DMS114 treated with DMSO at 0.1 percent for 48 hours (cell line): ENCODE measurements around the gene SEMA3B.

ENCODE experiments used
- DNase-seq: peaks from one replicate; lab custom pipeline; 2025; ENCODE audit not compliant: unreplicated experiment; lab: John Stamatoyannopoulos, UW

The SEMA3B gene

DNA sequence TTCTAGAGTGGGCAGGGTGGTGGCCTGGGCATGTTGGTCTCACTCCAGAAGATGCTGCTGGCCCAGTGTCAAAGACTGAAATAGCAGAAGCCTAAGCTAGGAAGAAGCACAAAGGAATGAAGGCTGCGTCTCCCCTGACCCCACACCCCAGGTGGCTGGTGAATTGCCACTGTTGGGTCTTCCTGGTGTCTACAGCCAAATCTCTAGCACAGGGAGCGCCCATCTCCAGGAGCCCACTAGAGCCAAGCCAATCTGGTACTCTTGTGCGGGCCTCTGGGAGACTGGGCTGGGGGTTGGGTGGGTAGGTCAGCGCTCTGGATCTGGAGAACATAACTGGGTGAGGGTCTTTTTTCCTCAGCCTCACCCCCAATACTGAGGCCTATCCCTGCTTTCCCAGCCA lies 58.2 kb downstream of the SEMA3B start:
- no peak for DNase-seq
